Loucy (cell line): Measurements from ENCODE around the gene CXCL12.

ENCODE experiments used
- EZH2phosphoT487 ChIP-seq: fragments of 200-600 bp; IDR thresholded peaks from 2 replicates; pipeline ENCODE4 v1.6.1; 2018; ENCODE audit warnings: antibody characterized with exemption, mild to moderate bottlenecking, moderate library complexity, borderline replicate concordance
- TF ChIP-seq, protein P1 (sequence below): fragments of 200-600 bp; sonication (generic); conservative IDR thresholded peaks from 2 replicates; pipeline ENCODE4 v1.5.1; 2014; ENCODE audit warnings: mild to moderate bottlenecking, antibody characterized with exemption, low read length

DNA sequence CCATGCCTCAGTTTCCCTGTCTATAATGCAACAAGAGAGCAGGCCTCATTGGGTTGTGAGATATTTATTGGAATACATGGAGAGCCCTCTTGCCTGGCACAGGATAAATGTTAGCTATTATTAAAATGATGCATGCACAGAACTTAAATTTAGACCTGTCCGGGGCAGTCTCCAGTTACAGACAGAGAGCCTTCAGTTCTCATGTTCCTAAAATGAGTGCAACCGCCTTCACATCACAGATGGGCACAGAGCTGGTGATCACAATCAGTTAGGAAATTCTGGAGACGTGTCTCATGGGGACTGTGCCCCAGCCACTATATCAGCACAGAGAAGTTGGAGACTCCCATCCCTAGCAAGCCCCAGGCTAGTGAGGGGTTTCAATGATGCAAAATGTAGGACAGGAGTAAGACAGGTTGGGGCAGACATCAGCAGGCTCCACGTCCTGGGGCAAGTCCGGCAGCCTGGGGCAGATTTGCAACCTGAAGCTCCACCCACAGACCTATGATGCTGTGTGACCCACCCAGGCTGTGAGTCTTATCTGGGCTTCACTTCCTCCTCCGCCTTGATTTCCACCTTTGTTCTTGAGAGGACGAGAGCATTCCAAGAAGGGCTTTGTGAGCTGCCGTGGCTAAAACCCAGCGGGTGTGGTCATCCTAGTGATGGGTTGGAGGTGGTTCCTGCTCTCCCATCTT, 49.4 kb downstream of the CXCL12 start:
- TF ChIP-seq, protein P1, sequence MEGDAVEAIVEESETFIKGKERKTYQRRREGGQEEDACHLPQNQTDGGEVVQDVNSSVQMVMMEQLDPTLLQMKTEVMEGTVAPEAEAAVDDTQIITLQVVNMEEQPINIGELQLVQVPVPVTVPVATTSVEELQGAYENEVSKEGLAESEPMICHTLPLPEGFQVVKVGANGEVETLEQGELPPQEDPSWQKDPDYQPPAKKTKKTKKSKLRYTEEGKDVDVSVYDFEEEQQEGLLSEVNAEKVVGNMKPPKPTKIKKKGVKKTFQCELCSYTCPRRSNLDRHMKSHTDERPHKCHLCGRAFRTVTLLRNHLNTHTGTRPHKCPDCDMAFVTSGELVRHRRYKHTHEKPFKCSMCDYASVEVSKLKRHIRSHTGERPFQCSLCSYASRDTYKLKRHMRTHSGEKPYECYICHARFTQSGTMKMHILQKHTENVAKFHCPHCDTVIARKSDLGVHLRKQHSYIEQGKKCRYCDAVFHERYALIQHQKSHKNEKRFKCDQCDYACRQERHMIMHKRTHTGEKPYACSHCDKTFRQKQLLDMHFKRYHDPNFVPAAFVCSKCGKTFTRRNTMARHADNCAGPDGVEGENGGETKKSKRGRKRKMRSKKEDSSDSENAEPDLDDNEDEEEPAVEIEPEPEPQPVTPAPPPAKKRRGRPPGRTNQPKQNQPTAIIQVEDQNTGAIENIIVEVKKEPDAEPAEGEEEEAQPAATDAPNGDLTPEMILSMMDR, result no peak
- no peak for TF ChIP-seq EZH2phosphoT487
